HG03432 (cell line): Measurements from ENCODE around the gene CDK6.
"Not testable (repeated sequence)": the region's sequence is repeated elsewhere in the genome, so short reads cannot be mapped to it uniquely, and the experiment has no call there.

Source experiments
- ATAC-seq: cut with Tn5 transposase; IDR thresholded peaks from one replicate; pipeline ENCODE4 v1.9.1; 2021; ENCODE audit warnings: mild to moderate bottlenecking, moderate library complexity; ENCODE audit not compliant: unreplicated experiment

The CDK6 gene

DNA sequence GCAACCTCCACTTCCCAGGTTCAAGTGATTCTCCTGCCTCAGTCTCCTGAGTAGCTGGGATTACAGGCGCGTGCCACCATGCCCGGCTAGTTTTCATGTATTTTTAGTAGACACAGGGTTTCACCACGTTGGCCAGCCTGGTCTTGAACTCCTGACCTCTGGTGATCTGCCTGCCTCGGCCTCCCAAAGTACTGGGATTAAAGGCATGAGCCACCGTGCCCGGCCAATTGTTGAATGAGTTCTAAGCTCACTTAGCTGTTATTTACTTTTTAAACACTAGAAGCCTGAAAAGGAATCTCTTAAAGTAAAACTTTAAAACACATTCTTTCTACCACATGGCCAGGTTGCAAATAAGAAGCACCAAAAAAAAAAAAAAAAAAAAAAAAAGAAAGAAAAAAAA lies 231.9 kb downstream of the CDK6 start:
- not testable (repeated sequence) for ATAC-seq

DNA sequence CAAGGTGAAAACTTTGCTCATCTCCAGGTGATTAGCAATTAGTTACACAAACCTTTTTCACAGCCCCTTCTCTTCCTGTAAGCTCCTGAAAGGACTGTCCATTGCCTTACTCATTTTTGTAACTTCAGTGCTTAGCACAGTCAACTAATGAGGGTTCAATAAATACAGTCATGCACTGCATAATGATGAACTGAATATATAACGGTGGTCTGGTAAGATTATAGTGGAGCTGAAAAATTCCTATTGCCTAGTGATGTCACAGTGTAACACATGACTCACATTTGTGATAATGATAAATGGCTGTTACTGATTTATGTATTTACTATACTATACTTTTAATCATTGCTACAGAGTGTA lies 233.3 kb downstream of the CDK6 start:
- no peak for ATAC-seq

DNA sequence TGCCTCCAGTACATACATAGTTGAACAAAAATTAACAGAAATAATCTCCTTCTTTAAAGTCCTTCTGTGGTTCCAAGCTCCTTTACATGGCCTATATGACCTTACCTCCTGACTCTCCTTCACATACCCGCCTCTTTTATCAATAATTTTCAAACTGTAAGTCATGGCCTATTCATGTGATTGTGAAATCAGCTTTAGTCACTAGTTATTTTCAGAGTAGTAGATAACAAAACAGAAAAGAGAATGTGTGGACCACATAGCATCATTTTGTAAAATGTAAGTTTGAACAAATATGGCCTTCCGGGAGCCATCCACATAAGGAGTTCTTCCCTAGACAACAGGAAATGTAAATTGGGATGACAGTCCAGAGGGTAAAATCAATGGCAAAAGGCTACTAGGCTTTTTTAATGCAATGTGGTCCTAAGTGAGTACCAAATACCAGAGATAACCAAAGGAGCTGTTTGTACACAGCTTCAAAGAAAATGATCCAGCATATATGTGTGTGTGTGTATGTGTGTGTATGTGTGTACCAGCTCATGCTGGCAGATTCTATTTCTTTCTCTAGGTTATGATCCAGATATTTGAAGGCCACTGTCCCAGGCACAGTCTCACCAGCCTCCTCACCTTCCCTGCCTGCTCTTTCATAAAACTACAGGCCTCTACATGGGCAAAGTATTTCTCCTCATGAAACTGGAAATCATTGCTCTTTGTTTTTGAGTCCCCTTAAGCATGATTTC lies 233.9 kb downstream of the CDK6 start:
- no peak for ATAC-seq

DNA sequence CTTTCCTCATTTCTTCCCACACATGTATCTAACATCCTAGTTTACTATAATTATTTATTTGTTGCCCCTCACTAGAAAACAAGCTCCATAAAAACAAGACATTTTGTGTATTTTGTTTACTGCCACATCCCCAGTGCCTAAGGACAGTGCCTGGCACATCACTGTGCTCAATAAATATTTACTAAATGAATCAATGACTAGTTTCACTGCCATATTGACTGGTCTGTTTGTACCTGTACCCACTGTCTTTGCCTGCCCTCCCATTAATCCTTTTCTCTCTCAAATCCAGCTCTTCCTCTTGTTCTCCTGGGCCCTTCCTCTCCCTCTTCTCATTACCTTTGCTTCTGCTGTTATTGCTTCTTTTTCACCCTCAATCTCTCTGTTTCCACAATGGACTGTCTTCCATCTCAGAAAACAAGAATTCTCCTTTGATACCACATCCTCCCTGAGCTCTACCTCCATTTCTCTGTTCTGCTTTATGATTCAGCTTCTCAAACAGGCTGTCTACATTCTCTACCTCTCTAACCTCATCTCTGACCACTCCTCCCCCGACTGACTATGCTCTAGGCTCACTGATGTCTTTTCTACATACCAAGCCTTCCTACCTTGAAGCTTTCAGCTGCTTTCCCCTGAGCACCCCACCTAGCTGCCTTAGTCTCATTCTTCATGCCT lies 237.9 kb downstream of the CDK6 start:
- ATAC-seq, result peak; percentile 81

DNA sequence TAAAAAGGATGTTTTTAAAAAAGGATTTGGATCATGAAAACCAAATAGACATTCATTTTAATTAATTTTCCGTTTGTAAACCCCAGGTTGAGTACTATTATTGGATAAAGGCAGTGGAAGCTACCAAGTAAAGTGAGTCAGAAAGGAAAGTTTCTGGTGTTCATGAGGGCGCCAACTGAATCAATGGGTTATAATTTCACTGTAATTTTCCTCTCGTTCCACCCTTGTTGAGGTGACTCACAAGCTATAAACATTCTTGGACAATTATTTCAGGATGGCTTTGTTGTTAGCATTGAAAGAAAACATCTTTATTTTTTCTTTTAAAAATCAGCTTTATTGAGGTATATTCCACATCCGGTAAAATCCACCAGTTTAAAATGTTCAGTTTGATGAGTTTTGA lies 241.1 kb downstream of the CDK6 start:
- ATAC-seq, result no peak

DNA sequence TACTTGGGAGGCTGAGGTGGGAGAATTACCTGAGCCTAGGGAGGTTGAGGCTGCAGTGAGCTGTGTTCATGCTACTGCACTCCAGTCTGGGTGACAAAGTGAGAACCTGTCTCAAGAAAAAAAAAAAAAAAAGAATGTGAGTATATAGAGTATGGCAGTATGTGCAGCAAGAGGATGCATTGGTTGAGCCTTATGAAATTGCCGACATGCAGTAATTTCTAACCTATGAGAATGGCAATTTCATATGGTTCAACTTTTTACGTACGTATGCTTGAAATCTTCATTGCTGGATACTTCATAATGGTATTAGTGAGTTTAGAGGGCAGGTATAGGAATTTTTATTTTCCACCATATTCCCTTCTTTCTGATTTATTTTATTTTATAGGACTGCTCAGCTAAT lies 241.6 kb downstream of the CDK6 start:
- no peak for ATAC-seq

DNA sequence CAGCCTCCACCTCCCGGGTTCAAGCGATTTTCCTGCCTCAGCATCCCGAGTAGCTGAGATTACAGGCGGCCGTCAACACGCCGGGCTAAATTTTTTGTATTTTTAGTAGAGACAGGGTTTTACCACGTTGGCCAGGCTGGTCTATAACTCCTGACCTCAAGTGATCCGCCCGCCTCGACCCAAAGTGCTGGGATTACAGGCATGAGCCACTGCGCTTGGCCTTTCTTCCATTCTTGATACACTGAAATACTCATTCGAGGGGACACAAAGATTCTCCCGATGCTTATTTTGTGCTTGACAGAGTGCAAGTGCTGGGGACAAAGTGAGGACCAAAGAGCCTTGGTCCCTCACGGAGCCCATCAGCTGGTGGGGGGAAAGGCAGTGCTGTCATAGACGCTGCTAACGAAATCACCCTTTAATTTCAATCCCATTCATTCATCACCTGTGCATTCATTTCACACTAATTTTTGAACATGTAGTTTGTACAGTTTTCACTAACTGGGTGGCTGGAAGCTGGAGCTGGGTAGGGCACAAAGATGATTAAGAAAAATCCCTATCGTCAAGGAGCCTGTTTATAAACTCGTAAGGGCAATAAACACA lies 245.6 kb downstream of the CDK6 start:
- no peak for ATAC-seq

DNA sequence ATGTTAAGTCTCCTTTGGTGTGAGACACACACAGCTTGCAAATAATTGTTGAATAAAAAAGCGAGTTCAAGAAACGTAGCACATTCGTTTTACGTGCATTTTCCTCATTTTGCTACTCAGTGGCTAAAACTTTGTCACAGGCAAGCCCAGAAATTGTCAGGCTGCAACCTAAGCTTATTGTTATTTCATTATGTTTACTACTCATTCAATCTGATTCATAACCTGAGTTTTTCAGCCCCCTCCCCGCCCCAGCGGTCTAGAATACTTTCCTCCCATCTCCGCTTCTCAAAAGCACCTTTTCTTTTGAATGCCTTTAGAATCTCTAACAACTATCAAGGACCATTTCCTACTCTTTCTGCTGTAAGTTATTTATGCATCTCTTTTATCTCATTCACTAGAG lies 247.3 kb downstream of the CDK6 start:
- ATAC-seq, result no peak

DNA sequence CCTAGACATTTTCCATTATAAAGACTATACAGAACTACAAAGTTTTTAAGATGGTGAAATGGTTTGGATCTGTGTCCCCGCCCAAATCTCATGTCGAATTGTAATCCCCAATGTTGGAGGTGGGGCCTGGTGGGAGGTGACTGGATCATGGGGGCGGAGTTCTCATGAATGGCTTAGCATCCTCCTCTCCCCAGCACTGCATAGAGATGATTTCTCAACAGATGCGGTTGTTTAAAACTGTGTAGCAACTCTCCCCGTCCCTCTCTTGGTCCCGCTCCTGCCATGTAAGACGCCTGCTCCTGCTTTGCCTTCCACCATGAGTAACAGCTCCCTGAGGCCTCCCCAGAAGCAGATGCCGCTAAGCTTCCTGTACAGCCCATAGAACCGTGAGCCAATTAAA lies 247.8 kb downstream of the CDK6 start:
- no peak for ATAC-seq

DNA sequence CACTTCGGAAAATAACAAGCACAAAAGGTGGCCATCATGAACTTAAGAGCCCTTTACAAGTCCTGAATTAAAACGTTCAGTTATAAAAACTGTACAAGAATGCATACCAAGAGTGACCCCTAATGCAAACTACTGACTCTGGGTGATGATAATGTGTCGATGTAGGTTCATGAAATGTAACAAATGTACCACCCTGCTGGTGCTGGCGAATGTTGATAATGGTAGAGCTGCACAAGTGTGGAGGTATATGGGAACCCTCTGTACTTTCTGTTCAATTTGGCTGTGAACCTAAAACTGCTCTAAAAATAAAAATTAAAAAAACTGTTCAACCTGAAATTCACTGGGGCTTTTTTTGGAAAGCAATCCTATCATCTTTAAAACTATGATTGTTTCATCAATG lies 249.5 kb downstream of the CDK6 start:
- no peak for ATAC-seq

DNA sequence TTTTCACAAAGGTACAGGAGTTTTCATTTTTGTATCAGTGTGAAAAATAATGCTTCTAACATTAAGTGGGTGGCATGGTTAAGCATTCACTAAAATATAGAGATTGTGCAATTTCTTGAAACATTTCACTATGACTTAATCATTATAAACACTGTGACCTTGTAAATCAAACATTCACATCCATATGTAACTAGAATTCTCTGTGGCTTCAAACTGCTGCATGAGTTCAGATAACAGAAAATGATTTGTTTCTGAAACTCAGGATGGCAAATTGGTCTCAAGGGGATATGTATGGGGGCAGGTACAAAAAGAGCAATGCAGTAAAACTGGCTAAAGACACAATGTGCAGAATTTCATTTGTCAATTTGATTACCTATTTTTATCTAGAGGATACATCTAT lies 250.0 kb downstream of the CDK6 start:
- no peak for ATAC-seq

DNA sequence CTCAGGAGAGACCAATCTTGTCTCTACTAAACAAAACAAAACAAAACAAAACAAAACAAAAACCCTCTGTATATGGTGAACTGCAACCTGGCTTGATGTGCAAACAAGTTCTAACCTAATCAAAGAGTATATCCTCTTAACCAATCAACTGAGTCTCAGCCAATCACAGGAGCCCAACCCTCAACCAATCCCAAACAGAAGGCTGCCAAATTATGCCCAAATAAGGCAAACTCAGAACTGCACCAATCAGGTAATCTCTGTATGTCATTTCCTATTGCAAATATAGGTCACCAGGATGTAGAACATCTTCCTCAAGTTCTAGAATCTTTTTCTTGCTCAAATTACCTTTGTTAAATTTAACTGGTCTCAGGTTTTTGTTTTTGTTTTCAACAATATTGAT lies 251.4 kb downstream of the CDK6 start:
- ATAC-seq, result no peak

DNA sequence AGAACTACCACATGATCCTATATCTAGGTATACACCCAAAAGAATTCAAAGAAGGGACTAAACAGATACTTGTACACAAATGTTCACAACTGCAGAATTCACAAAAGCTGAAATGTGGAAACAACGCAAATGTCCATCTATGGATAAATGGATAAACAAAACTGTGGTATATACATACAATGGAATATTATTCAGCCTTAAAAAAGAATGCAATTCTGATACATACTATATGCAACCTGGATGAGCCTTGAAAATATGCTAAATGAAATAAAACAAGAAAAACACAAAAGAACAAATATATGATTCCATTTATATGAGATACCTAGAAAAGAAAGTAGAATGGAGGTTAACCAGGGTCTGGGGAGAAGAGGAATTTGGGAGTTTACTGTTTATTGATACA lies 253.4 kb downstream of the CDK6 start:
- no peak for ATAC-seq

DNA sequence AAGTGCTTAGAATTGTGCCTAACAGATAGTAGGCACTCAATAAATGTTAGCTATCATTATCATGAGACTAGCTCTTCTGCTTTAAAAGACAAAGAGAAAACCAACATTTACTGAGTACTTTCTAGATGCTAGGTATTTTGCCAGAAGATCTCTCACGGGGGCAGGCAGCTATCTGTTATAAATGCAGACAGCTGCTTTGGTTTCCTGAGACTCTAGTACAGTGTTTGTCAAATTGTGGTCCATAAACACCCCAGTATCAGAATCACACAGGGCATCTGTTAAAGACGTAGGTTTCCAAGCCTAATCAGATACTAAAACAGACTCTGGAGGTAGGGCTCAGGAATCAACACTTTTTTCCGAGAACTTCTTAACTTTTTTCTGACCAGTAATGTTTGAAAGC lies 260.1 kb downstream of the CDK6 start:
- ATAC-seq, result no peak

DNA sequence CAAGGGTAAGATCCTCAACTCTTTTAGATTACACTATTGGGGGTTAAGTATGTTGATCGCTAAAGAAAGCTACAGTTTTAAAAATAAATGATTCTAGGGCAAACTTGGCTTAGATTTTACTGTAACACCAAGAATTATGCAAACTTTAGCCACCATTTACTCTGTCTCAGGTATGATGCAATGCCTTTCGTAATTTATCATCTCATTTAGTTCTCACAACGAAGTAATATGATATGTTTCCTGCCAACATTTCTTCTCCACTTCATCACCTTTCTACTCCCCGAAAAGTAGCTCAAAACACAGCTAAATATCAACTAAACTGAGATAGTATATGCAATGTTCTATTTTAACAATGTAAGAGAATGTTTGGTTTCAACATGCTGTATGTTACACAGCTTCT lies 267.2 kb downstream of the CDK6 start:
- ATAC-seq, result no peak

DNA sequence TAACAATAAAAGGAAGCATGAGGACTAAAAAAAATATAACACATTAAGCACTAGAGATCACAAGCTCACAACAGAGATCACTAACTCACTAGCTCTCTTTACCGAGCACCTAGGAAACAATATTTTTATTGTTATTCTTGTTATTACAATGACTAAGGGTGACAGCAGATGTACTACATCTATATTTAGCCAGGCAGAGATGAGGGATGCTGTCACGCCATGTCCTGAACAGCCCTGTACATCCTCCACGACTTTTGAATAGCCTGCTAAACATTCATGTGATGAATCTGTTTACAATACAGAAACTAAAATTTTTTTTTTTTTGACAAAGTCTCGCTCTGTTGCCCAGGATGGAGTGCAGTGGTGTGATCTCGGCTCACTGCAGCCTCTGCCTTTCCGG lies 268.9 kb downstream of the CDK6 start:
- no peak for ATAC-seq

DNA sequence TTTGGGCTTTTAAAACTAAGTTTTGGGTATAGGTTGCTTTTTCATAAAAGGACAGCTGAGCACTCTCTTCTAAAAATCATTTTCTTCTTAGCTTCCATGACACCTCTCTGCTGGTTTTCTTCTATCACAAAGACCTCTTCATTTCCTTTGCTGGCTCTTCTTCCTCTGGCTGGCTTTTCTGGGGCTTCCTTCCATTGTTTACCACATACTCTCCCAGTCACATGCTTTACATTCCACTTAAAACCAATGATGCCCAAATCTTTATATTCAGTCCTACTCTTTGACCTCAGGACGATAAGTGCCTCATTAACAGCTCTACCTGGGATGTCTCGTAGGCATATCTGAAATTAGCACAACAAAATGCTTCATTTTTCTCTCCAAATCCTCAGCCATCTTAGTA lies 273.0 kb downstream of the CDK6 start:
- ATAC-seq, result no peak

DNA sequence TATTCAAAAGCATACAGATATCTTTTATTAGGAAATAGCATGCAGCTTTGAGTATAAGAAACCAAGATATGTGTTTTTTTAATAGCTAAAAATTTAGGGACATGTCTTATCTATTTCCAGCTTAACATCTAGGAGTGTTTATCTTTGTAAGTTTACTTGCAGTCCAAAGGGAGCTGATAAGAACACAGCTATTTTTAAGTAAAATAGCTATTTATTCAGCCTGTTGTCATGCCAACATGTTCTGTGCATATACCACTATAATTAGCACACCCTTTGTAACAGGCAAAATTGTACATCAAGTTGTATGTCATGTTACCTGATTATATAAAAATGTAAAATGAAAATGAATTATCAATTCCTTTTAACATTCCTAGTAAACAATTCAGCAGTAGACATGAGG lies 275.8 kb downstream of the CDK6 start:
- no peak for ATAC-seq

DNA sequence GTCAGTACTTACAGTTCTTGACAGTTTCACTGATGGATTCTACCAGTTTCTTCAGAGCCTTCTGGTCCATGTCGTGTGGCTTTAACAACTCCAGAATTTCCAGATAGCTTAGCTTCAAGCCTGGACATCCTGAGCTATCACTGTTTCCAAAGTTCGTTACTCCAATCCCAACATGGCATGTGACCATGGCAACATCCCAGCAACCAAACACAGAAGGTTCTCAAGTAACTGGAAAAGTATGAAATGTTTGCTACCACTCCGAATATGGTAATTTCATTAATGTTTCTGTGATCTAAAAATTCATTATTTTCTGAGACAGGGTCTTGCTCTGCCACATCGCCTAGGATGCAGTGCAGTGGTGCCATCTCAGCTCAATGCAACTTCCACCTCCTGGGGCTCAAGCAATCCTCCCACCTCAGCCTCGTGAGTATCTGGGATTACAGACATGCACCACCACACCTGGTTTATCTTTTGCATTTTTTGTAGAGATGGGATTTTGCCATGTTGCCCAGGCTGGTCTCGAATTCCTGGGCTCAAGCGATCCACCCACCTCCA lies 278.5 kb downstream of the CDK6 start:
- ATAC-seq, result no peak

DNA sequence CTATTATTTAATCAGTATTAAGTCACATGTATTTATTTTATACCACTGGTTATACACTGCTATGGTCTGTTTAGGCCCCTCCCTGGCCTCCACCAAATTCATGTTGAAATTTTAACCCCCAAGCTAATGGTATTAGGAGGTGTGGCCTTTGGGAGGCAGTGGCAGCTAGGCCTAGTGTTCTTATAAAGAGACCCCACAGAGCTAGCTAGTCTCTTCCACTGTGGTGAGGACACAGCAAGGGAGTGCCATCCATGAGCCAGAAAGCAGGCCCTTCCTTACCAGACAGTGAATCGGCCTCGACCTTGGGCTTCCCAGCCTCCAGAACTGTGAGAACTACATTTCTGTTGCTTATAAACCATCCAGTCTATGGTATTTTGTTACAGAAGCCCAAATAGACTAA lies 279.1 kb downstream of the CDK6 start:
- ATAC-seq, result no peak
